ENCODE data around the gene MAGI2.

MAGI2 gene

GRCh38 chr7:78413568-78413967, 1039.9 kb downstream of the MAGI2 start:
- TF ChIP-seq CTCF (IDR thresholded peaks at IDR 0.05; ENCODE audit: low read depth, low read length): no peak
- H3K4me3 ChIP-seq (ENCODE audit: low read depth, low read length): no peak overlapping the region

- no peak overlapping the region for H3K4me3 ChIP-seq (ENCODE audit: low read depth, low read length)
- TF ChIP-seq CTCF (IDR thresholded peaks at IDR 0.05; ENCODE audit: low read depth, low read length): no peak
Observed at GRCh38 chr7:78412216-78412858, 1041.1 kb downstream of the MAGI2 start.

GRCh38 chr7:78407031-78407430, 1046.4 kb downstream of the MAGI2 start:
- no peak for TF ChIP-seq CTCF (IDR thresholded peaks at IDR 0.05; ENCODE audit: low read depth, low read length)

GRCh38 chr7:78406531-78406930, 1046.9 kb downstream of the MAGI2 start:
- TF ChIP-seq CTCF (IDR thresholded peaks at IDR 0.05; ENCODE audit: low read depth, low read length): no peak
- no peak overlapping the region for H3K4me3 ChIP-seq (ENCODE audit: low read depth, low read length)

More at GRCh38 chr7:78407031-78407430, 1046.4 kb downstream of the MAGI2 start:
- H3K4me3 ChIP-seq (ENCODE audit: low read depth, low read length): no peak overlapping the region

- TF ChIP-seq CTCF (IDR thresholded peaks at IDR 0.05; ENCODE audit: low read depth, low read length): no peak
- H3K4me3 ChIP-seq (ENCODE audit: low read depth, low read length): no peak overlapping the region
Observed at GRCh38 chr7:78402096-78402495, 1051.4 kb downstream of the MAGI2 start.

GRCh38 chr7:78400038-78400437, 1053.4 kb downstream of the MAGI2 start:
- no peak for TF ChIP-seq CTCF (IDR thresholded peaks at IDR 0.05; ENCODE audit: low read depth, low read length)
- no peak overlapping the region for H3K4me3 ChIP-seq (ENCODE audit: low read depth, low read length)

GRCh38 chr7:78399033-78399769, 1054.3 kb downstream of the MAGI2 start:
- no peak overlapping the region for H3K4me3 ChIP-seq (ENCODE audit: low read depth, low read length)
- TF ChIP-seq CTCF (IDR thresholded peaks at IDR 0.05; ENCODE audit: low read depth, low read length): no peak
